Measurements from ENCODE around the gene OR5D16.
"Not testable (repeated sequence)": the region's sequence is repeated elsewhere in the genome, so short reads cannot be mapped to it uniquely, and the experiment has no call there.

OR5D16 gene

DNA sequence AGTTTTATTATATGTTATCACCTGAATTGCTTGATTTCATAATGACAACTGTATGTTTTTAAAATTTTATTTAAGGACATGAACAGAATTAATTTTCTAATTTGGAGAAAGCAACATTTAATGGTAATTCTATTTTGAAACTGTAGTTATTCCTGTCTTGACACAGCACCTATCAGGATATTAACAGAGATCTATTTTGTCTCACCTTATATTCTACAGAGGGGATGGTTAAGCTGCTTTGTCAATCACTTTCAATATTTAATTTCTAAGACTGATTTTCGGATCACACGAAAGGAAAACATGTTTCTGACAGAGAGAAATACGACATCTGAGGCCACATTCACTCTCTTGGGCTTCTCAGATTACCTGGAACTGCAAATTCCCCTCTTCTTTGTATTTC lies at the start of gene OR5D16:
TSS of gene OR5D16 (plus strand) at position 301 of the 400 bp plus-strand sequence. CDS start at position 301, 0 bp downstream.
- no peak for DNase-seq (ENCODE audit: low read depth, low spot score)
- H3K27ac ChIP-seq = no peak within 1 kb of the TSS

DNA sequence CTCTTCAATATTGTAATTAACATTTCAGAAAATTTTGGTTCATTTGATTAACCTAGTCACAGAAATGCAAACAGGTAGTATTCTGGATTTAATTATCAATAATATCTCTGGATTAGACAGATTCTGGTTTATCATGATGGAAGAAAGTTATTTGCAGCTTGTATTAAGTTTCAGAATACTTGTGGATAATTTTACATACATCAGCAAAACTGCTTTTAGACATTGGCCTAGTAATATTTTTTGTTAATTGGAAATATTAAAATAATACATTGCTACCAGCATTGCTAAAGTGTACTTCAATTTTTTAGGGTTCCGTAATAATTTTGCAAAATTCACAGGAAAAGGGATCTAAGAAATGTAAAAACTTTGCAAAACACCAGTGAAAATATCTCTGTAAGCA lies 46.9 kb upstream of the OR5D16 start:
- DNase-seq (ENCODE audit: low read depth, low spot score) = no peak
- no peak overlapping the region for H3K27ac ChIP-seq

DNA sequence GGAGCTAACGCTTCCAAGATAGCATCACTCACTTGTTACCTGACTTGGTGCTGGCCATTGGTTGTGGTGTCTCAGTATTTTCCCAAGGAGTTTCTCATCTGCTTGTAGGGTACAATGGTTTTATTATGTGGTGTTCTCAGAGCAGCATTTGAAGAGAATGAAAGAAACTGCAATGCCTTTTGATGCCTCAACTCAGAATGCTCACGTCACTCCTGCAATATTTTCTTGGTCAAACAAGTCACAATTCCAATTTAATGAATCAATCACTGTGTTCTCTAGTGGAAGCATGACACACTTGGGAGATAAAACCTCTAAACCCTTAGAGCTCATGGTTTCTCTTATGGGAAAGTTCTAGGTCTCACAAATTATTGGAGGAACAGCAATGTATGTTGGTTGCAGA lies 45.2 kb upstream of the OR5D16 start:
- DNase-seq (ENCODE audit: low read depth, low spot score) = no peak
- no peak overlapping the region for H3K27ac ChIP-seq

GRCh38 chr11:55795256-55795655 lies 43.3 kb upstream of the OR5D16 start, which contains the start of gene OR5D14:
Gene OR5D14, plus strand, starts transcription at chr11:55795556. Its CDS starts 0 bp downstream, at chr11:55795556.
- H3K27ac ChIP-seq = no peak within 1 kb of the TSS
- DNase-seq (ENCODE audit: low read depth, low spot score) = no peak

DNA sequence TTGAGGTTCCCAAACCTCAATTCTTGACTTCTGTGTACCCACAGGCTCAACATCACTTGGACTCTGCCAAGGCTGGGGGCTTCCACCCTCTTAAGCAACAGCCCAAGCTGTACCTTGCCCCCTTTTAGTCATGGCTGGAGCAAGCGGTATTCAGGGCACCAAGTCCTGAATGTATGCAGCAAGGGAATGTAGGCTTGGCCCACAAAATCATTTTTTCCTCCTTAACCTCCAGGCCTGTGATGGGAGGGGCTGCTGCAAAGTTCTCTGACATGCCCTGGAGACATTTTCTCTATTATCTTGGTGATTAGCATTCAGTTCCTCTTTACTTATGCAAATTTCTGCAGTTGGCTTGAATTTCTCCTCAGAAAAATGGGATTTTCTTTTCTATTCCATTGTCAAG lies 32.3 kb upstream of the OR5D16 start:
- no peak for DNase-seq (ENCODE audit: low read depth, low spot score)
- H3K27ac ChIP-seq = no peak overlapping the region

GRCh38 chr11:55811067-55811466 lies 27.5 kb upstream of the OR5D16 start, which contains the start of gene OR5L1:
Gene OR5L1, plus strand, starts transcription at chr11:55811367. Its CDS starts 100 bp downstream, at chr11:55811467.
- H3K27ac ChIP-seq = no peak within 1 kb of the TSS
- no peak for DNase-seq (ENCODE audit: low read depth, low spot score)

DNA sequence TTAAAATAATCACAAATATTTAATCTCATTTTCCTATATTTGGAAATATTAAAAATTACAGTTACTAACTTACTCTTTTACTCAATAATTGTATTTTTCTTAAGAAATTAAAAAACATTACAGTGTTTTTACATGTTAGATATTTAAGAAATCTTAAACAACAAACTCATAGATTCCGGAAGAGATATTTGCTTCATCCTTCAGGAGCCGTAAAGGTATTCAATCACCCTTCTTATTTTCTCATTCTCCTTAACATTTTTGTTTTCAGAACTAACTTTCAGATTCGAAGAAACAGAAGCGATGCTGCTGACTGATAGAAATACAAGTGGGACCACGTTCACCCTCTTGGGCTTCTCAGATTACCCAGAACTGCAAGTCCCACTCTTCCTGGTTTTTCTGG lies 19.2 kb upstream of the OR5D16 start, which contains the start of gene OR5D18:
TSS of gene OR5D18 (plus strand) at position 301 of the 400 bp plus-strand sequence. CDS start at position 301, 0 bp downstream.
- no peak within 1 kb of the TSS for H3K27ac ChIP-seq
- DNase-seq (ENCODE audit: low read depth, low spot score) = no peak

GRCh38 chr11:55826919-55827318 lies 11.6 kb upstream of the OR5D16 start, which contains the start of gene OR5L2:
Gene OR5L2, plus strand, starts transcription at chr11:55827219. Its CDS starts 0 bp downstream, at chr11:55827219.
- H3K27ac ChIP-seq = no peak within 1 kb of the TSS
- DNase-seq (ENCODE audit: low read depth, low spot score) = no peak

DNA sequence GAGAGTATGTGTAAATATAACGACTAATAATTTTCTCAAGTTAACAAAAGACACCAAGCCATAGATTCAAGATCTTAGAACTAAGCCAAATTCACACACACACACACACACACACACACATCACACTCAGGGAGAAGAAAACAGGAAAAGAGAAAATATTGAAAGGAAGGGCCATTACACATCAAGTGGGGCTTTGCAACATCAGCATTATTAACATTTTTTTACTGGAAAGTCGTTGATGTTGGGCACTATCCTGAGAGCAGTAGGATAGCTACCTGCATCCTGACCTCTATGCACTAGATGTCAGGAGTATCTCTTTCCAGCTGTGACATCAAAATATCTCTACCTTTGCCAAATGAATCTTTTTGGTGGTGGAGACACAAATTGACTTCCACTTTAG lies 8.9 kb downstream of the OR5D16 start:
- no peak overlapping the region for H3K27ac ChIP-seq
- DNase-seq (ENCODE audit: low read depth, low spot score) = no peak

GRCh38 chr11:55849037-55849436 lies 10.5 kb downstream of the OR5D16 start:
- H3K27ac ChIP-seq = no peak overlapping the region
- DNase-seq (ENCODE audit: low read depth, low spot score) = no peak

- no peak overlapping the region for H3K27ac ChIP-seq
- DNase-seq (ENCODE audit: low read depth, low spot score) = no peak
Observed at GRCh38 chr11:55852141-55852540, 13.6 kb downstream of the OR5D16 start.

- no peak overlapping the region for H3K27ac ChIP-seq
- no peak for DNase-seq (ENCODE audit: low read depth, low spot score)
Observed at GRCh38 chr11:55854704-55855103, 16.2 kb downstream of the OR5D16 start.

DNA sequence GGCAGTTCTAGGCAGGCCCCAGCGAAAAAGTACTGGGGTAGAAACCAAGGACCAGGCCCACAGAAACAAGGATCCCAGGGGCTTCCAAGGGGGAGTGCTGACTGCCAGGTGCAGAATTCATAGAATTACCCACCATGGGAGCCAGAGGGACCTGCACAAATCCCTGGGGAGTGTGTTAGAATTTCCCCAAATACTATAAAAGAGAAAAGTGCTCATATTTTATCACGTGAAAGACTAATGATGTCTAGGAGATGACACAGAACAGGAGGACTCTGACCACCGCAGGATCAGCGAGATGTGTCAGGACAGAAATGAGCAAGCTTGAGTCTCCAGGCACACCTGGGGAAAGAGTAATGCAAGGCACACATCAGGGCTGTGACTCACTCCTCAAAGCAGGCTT lies 28.8 kb downstream of the OR5D16 start:
- not testable (repeated sequence) for H3K27ac ChIP-seq; DNase-seq (ENCODE audit: low read depth, low spot score)

- not testable (repeated sequence) for DNase-seq (ENCODE audit: low read depth, low spot score); H3K27ac ChIP-seq
Observed at GRCh38 chr11:55872731-55873130, 34.2 kb downstream of the OR5D16 start.

DNA sequence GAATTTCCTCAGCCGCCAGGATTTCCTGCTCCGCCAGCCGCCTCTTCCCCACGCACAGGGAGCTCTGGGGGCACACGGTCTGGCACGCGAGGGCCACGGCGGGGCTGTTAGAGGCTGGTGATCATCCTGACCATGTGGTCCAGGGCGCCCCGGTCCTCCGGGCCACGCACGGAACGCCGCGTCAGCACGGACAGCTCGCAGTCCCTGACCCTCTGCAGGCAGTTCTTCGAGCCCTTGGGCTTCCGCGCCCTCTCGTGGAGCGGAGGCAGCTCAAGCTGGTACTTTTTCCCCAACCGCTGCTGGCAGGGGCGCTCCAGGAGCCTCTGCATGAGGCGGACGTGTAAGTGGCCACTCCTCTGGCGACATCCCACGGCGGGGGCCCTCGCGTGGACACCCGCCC lies 34.6 kb downstream of the OR5D16 start:
- DNase-seq (ENCODE audit: low read depth, low spot score); H3K27ac ChIP-seq: not testable (repeated sequence)

DNA sequence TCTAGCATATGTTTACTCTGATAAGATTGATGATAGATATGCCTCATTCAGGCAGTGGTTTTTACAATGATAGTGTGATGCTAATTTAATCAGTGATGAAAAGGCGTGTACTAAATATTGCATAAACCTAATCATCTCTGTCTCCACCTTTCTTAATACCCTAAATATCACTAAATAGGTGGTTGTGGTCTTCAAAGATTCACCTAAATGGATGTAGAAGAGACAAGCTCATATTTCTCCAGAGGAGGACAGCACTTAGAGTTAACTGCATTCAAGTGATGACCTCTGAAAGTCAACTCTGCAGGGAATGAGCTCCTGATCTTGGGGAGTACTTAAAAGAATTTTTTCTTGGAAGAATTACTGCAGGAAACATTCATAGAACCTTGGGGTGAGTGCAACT lies 44.4 kb downstream of the OR5D16 start, which contains the start of gene TRIM51:
TSS of gene TRIM51 (plus strand) at position 301 of the 400 bp plus-strand sequence. CDS start 2,132 bp downstream, outside the sequence.
- not testable (repeated sequence) for H3K27ac ChIP-seq; DNase-seq (ENCODE audit: low read depth, low spot score)

GRCh38 chr11:55884995-55885394 lies 46.4 kb downstream of the OR5D16 start:
- not testable (repeated sequence) for DNase-seq (ENCODE audit: low read depth, low spot score); H3K27ac ChIP-seq

DNA sequence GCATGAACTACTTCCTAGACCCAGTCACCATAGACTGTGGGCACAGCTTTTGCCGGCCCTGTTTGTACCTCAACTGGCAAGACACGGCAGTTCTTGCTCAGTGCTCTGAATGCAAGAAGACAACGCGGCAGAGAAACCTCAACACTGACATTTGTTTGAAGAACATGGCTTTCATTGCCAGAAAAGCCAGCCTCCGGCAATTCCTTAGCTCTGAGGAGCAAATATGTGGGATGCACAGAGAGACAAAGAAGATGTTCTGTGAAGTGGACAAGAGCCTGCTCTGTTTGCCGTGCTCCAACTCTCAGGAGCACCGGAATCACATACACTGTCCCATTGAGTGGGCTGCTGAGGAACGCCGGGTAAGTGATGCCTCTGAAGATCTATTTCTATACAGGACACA lies 46.9 kb downstream of the OR5D16 start:
- not testable (repeated sequence) for H3K27ac ChIP-seq; DNase-seq (ENCODE audit: low read depth, low spot score)

Measured in epithelial cell of prostate (primary cell).